ENCODE data around the gene ZNF536.
"Not testable (repeated sequence)": the region's sequence is repeated elsewhere in the genome, so short reads cannot be mapped to it uniquely, and the experiment has no call there.

ZNF536 gene

DNA sequence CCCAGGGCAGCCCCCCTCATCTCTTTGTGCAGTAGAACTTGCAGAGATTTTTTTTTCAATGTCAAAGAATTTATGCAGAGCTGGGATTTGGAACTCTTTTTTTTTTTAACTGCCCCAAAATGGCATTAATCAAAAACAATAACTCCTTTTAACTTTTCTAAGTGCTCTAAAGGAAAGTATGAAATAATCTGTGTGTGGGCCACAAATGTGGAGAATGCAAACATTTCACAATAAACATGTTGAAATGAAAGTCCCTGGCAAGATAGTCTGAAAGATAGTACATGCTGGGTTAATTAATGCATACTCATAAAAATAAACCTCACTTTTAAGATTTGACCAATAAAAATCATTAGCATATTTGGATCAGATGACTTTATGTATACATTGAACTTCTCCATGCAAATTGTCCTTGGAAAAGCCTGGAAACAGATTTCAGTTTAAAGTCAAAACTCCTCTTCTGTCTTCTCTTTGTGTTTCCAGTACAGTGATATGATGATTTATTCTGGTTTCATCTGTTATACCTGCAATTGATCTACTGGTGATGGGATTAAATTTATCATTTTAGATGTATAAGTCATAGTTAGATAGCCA, 30.5 kb upstream of the ZNF536 start:
- DNase-seq (ENCODE audit: low read depth): no peak

DNA sequence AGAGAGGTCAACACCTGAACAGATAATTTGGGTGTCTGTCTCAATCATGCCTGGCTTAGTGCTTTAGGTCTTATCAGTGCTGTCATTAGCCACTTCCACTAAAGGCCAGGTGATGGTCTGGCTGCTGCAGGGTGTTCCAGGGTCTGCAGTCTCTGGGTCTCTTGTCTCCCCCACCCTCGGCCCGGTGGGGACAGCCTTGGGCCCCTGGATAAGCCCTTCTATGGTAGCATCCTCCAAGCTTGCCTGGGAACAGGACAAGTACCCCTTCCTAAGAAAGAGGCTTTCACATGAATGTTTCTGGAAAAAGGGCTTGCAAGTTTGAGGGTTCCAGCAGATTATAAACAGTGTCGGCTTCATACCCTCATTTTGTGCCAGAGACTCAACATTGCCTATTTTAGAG, 29.3 kb upstream of the ZNF536 start:
- DNase-seq (ENCODE audit: low read depth): no peak

DNA sequence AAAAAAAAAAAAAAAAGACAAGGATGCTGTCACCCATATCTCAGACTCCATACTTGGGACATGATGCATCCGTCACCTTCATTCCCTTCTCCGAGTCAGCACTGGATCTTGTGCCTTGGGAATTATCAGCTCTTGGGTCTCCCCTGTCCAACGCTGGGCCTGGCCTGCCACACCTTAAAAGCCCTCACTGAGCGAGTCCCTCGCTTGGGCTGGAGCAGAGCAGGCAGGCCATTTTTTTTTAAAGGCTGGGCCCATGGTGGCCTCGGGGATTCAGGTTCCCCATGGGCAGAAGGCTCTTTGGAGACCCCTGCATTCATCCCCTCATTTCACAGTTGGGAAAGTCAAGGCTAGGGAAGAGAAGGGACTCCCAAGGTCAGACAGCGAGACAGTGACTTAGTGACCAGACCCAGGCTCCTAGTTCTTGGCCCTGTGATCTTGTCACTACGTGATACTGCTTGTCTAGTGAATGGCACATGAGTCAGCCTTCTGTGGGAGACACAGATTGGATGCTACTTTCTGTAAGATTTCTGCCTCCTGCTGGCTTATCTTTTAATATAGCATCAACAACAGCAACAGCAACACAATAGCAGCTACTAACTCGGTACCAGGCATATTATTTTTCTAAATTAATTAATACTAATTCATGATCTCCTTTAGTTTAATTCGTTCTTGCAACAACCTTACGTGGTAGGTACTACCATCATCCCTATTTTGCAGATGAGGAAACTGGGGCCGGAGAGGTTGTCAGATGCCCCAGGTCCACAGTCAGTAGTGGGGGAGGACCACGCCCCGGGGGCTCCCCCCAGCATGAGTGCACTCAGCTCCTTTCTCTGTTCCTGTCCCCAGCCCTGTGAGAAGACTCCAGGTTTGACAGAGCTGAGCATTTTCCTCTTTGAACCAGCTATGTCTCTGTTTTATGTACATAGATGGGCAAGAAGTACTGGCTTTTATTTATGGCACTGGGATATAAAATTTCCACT, 27.4 kb upstream of the ZNF536 start:
- DNase-seq (ENCODE audit: low read depth): no peak

DNA sequence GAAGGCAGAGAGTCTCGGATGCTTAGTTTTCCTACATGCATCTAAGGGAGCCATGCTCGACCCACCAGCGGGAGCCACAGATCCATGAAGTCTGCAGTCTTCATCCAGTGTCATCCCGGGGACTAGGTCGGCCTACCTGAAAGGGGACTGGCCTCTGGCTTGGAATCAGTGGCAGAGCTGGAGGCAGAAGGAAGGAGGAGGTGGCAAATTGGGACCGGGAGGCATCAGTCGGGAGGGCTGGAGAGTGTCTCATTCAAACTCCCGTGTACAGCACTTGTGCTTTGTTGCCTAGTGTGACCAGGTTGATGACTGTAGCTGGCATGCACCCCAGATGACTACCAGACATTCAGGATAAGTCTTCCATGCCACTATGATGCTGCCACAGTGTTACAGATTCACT, 26.5 kb upstream of the ZNF536 start:
- no peak for DNase-seq (ENCODE audit: low read depth)

DNA sequence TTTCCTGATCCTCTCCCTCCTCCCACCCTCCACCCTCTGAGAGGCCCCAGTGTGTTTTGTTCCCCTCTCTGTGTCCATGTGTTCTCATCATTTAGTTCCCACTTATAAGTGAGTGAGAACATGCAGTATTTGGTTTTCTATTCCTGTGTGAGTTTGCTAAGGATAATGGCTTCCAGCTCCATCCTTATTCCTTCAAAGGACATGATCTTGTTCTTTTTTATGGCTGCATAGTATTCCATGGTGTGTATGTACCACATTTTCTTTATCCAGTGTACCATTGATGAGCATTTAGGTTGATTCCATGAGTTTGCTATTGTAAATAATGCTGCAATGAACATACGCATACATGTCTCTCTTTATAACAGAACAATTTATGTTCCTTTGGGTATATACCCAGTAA, 25.7 kb upstream of the ZNF536 start:
- DNase-seq (ENCODE audit: low read depth): not testable (repeated sequence)

DNA sequence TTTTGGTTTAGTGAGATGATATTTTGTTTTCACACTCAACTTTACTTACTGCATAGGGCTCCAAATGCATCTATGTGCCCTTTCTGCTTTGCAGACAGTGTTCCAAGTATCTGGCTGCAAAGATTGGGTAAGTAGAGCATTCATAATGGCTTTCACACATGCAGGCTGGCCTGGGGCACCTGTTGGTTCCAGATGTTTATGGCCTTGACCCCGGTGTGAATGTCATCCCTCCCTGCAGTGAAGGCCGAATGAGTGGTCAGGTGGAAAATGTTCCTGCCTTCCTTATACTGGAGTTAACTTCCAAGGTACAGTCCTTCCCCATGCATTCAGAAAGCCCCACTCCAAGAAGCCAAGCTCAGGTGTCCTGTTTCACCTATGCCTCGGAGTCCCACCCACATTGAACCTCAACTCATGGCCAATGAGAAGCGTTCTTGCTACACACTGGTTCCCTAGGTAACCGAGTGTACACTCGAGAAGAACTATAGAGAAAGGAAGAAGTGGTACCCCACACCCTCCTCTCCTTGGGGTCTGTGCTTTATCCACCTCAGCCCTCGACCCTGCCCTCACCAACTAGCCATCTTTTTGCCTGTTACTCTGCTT, 23.0 kb upstream of the ZNF536 start:
- DNase-seq (ENCODE audit: low read depth): no peak

DNA sequence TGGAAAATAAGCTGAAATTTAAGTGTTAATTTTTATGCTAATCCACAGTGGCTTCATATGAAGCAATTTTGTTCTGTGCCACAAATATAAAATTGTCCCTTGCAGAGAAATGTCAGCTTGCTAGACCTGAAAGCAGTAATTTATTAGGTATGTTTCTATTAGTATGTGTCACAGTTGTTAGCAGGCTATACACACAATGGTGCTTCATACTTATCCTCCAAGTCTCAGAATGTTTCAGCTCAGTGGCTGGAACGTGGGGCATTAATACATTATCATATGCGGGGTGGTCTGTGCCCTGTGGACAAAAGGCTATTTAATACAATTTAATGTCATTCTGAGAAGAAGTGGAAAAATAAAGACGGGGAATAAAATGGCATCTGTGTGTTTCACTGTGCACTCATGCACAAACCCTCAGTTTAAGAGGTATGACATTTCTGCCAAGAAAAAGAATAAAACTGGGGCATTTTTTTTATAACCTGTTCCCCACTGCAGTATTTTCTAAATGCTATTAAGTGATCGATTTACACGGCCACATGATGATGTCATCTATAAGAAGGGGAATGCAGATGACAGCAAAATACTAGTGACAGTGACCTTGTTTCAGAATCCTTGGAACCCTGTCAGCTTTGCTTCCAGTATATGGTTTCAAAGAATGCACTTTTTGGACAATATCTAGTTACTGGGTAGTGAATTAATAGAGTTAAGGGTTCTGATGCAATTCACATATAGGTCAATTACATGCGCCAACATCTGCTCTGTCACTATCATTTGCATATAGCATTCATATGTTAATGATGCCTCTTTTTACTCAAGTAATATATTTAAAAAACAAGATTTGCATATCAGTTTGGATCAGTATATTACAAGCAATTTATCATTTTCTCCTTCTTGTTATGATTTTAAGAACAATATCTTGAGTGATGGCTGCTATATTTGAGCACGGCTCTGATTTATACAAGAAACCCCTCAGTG, 21.2 kb upstream of the ZNF536 start:
- no peak for DNase-seq (ENCODE audit: low read depth)

DNA sequence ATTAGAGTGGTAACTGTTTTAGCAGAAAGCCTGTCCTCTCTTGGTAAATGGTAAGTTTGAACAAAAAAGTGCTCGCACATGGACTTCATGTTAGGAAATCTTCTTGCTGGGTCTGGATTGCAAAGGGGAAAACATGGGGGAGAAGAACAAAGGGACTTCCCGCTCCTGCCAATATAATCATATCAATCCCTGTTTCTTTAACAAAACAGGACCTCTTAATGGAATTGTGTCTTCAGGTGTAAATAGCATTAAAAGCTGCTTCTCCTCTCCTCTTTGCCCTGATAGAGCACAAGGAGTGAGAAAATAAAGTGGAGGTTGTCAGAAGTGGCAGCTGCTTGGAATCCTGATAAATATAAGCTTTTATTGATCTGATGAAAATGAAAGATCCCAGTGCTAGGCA, 20.4 kb upstream of the ZNF536 start:
- no peak for DNase-seq (ENCODE audit: low read depth)

DNA sequence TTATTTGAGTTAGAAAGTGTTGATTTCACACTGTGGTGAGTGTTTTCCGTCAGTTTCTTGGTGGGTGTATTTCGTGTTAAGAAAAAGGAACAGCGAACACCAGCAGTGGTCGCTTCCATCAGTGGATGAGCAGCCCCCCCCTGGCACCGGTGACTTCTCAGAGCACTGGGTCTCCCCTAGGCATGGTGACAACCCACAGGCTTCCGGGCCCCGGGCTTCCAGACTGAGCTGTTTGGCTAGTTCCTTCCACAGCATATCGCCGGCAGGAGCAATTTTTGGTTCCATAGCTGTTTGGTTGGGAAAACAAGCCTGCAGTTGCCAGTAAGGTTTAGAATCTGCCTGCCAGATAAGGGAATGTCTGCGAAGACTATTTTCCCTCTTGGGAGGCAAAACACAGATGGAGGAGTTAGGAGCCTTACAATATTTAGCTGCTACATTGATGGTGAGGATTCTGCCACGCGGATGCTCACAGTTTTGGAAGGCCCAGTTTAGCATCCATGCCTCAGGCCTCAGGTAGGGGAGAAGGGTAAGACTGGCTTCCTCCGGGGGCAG, 18.7 kb upstream of the ZNF536 start:
- DNase-seq (ENCODE audit: low read depth): no peak

DNA sequence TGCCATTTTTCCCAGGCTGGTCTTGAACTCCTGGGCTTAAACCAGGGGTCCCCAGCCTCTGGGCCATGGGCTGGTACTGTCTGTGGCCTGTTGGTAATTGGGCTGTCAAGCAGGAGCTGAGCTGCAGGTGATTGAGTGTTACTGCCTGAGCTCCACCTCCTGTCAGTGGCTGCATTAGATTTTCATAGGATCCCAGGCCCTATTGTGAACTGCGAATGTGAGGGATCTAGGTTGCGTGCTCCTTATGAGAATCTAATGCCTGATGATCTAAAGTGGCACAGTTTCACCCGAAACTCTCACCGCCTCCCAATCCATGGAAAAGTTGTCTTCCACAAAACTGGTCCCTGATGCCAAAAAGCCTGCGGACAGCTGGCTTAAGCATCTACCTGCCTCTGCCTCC, 16.6 kb upstream of the ZNF536 start:
- DNase-seq (ENCODE audit: low read depth): no peak

DNA sequence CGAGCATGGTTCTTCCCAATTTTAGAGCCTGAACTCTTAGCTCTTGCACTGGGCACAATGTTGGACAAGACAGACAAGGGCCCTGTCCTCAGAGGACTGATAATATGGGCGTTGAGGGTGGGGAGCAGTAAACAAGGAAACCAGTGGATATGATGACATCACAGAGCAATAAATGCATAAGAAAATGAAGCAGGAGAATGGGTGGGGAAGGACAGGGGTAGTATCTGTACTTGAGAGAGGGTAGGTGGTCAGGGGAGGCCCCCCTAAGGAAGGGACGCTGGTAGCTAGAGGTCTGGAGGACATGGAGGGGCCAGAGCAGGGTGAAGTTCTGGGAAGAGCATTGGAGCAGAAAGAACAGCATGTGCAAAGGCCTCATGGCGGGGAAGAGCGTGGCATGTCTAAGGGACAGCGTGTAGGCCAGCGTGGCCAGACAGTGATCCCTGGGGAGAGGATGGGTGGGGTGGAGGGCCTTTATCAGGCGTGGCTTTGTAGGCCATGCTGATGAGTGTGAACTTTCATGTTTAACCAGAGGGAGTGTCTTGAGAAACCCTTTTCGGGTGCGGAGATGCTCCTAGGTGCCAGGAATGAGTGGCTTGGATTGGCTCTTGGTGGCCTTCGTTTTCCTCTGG, 15.1 kb upstream of the ZNF536 start:
- DNase-seq (ENCODE audit: low read depth): no peak

DNA sequence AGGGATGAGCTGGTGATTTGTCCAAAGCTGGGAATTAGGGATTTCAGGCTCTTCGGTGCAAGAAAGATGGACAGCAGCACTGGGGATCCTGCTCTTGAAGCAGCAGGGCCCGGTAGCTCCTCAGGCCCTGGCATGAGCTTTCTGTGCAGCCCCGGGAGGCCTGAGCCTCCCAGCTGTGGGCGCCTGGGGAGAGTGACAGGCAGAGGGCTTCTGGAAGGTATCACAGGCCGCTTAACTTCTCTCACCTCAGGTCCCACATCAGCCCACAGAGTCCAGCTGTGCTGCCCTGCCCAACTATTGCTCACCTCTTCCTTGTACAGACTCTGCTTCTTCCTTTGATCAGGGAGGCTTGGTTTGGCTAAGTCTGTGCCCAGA, 14.6 kb upstream of the ZNF536 start:
- no peak for DNase-seq (ENCODE audit: low read depth)

DNA sequence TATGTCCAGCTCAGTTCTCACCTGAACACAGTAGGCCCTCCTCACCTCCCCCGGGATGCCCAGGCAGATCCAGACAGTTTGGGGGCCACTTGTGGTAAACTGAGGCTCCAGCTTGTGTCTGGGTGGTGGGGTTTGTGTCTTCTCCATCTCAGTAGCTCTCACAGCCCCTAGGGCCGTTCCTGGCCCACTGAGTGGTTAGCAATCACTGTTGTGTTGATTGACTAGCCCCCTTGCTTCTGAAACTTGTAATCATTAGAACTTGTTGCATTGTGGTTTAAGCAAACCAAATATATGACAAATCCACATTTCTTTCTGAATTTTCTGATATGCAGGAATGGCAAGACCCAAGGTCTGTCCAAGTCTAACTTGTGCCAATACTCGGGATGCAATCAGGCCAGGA, 13.9 kb upstream of the ZNF536 start:
- no peak for DNase-seq (ENCODE audit: low read depth)

DNA sequence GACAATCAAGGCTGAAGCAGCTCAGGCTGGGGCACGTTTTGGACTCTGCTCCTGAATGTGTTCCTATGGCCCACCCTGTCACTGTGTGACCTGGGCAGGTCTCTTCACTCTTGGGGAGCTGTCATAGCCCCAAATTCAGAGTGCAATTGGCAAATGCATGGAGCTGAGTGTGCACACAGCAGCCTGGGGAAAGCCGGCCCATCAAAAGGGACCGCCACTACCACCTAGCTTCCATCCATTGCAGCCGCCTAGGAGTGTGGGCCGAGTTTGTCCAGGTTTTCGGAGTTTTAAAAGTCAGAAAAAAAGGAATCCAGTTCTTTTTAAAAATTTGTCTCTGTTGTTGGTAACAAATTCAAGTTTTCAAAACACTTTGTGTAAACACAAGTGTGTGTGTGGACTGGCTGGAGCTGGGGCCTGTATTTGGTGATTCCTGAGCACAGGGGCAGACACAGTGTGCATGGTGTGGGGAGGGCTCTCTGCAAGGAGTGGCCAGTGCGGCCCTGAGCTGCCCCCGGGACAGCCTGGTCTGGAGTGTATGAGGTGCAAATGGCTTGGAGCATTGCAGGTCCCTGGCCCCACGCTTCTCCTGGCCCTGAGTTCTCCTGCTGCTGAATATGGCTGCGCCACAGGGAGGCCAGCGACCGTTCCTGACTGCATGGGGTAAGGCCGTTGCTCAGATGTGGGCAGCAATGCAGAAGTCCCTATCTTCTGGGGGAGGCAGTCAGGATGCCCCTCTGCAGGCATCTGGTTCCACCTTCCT, 13.2 kb upstream of the ZNF536 start:
- DNase-seq (ENCODE audit: low read depth): no peak

DNA sequence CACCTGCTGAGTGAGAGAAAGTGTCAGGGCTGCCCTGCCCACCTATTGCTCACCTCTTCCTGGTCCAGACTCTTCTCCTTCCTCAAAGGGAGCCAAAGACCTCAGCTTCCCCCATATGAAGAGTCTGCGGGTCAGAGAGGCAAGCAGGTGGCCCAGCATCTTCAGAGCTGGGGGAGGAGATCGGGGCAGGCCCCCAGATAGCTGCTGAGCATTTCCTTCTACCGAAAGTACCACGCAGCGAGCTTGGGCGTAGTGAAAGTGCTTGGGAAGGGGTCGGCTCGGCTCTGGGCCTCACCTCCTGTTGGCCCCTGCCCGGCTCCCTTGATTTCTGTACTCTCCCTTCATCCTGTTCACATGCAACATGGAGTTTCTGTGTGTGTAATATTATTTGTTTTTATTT, 12.2 kb upstream of the ZNF536 start:
- no peak for DNase-seq (ENCODE audit: low read depth)

DNA sequence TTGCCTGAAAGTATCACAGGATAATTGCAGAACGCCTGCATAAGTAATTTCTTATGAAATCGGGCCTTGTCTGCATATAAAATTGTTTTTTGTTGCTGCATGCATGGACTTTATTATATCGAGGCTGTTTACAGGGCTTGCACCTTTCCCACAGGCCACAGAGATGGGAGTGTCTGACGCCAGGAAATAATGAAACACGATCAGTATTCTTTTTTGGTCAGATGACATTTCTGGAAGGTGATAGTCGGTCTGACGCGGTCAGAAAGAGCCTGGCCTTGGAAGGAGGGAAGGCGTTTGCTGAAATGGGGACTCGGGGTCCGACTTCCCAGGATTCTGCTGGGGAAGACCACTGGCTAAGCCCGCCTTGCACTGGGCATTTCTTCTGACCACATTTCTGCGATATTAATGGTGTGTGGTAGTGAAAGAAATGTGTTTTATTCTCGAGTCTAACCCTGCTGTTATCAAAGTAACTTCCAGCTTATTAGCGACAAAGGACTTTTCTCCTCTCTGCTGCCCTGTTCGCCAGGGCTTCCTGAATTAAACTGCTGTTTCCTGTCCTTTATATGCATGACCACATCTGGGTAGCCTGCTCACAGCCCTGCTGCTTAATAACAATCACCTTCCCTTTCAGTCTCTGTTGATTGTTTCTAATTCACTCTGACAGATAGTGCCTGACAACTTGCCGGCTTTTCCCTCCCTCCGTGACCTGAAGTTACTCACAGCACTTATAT, 11.6 kb upstream of the ZNF536 start:
- DNase-seq (ENCODE audit: low read depth): no peak

DNA sequence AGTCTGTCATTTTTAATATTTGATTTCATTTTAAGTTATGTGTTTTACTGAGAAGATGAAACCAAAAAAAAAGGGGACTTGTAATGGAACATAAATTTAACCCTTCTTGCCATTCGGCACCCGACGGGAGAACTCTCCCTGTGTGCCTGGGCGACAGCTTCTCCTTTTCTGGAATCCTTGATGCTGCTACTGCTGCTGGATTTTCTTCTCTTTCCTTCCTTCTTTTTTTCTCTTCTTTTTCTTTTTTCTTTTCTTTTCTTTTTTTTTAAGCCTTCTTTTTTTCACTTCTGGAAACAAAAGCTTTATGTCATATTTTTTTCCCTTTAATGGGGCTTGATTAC, 11.1 kb upstream of the ZNF536 start:
- DNase-seq (ENCODE audit: low read depth): no peak

DNA sequence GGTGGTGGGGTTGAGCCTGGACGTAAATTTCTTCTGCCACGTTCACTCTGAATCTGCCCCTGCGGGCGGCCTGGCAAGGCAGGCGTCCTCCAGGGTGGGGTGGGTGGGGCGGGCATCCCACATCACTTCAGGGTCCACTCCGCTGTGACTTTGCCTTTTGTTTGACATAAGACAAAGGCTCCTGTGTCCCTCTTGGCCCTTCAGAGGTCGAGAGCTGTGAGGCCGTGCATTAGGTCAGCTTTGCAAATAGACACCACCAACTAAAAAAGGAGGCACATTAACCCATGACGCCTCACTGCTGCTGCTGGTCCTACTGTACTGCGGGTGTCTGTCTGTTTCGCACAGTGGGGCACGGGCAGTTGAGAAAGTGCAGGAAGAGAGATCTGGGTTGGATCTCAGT, 10.5 kb upstream of the ZNF536 start:
- DNase-seq (ENCODE audit: low read depth): no peak

DNA sequence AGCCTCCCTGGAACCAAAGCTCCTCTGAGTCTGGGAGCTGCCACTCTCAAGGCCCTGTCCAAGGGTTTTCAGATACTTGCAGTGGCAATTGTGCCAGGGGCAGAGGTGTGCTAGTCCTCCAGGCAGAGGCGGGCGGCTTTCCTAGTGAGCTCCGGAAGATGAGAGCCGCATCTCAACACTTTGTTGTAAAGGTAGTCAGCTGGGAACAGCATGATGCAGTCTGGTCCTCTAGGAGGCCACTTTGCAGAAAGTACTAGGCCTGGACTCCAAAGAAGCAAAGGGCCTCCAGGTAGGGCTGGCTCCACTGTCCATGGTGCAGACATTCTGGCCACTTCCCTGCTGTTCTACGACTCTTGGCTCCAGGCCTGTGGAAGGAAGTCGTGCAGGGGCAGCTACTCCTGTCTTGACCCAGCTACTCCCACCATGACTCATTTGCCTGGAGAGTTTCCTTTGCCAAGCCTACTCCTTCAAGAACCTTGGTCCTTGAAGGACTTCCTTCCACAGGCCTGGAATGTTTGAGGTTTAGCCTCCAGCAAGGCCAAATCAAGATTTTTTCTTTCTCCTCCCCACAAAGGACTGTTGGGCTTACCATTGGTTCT, 9.9 kb upstream of the ZNF536 start:
- DNase-seq (ENCODE audit: low read depth): no peak

DNA sequence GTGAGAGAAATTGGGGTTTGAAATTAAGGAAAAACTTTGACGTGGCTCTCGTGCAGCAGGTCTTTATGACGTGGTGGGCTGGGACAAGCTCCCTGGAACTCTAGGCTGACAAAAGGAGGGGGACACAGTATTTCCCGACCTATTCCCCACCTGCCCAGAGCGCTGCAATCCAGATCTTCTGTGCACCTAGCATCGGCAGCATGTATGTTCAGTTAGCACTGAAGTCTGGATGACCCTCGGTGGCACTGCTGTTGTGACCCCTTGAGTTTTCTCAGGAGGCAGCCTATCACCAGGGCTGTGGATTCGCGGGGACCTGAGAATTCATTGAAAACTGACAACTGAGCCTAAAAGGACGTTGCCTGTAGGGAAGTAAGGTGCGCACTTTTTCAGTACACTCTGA, 9.1 kb upstream of the ZNF536 start:
- no peak for DNase-seq (ENCODE audit: low read depth)
